ENCODE measurements around the gene BCAP31. TPM values are rescaled to one million over a fixed set of nuclear protein-coding genes. Genes with fewer than 3 reads are reported as not detected.

BCAP31 gene
- total RNA-seq, 2 donors from 2014 or later: 217 to 295 TPM

DNA sequence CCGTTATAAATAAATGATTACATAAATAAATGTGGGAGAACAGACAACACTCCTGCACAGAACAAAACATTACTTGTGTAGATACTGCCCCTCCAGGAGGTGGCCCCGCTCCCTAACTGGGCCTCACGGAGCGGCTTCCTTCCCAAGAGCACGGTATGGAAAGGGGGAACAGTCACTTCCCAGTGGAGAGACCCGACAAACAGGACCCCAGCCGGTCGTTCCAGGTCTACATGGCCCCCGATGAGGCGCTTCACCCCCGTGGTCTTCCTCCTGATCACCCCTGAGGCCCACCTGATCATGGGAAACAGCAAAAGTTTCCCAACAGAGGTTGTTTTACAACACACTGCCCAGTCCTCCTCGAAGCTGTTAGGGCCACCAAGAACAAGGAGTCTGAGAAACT is 43.0 kb downstream of the BCAP31 start:
- no peak for DNase-seq
- Histone ChIP-seq H3K27me3 (no peaks in the 10 kb centered on the region), H3K36me3 (no peaks in the 10 kb centered on the region), H3K9me3 (no peaks in the 10 kb centered on the region), H3K27ac (no peak overlapping the region), H3K9ac (ENCODE audit: low read depth in 2 of 2, low read length in 2 of 2) (no peak overlapping the region), H3K4me1 (no peaks in the 10 kb centered on the region), H3K4me3 (no peak overlapping the region)
- TF ChIP-seq, protein P1, sequence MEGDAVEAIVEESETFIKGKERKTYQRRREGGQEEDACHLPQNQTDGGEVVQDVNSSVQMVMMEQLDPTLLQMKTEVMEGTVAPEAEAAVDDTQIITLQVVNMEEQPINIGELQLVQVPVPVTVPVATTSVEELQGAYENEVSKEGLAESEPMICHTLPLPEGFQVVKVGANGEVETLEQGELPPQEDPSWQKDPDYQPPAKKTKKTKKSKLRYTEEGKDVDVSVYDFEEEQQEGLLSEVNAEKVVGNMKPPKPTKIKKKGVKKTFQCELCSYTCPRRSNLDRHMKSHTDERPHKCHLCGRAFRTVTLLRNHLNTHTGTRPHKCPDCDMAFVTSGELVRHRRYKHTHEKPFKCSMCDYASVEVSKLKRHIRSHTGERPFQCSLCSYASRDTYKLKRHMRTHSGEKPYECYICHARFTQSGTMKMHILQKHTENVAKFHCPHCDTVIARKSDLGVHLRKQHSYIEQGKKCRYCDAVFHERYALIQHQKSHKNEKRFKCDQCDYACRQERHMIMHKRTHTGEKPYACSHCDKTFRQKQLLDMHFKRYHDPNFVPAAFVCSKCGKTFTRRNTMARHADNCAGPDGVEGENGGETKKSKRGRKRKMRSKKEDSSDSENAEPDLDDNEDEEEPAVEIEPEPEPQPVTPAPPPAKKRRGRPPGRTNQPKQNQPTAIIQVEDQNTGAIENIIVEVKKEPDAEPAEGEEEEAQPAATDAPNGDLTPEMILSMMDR (IDR thresholded peaks at IDR 0.05): no peak
- intact Hi-C loops (cut with DNase I): no loop called here

- Histone ChIP-seq H3K27me3 (no peaks in the 10 kb centered on the region), H3K36me3 (no peaks in the 10 kb centered on the region), H3K27ac (no peak overlapping the region), H3K9ac (ENCODE audit: low read depth in 2 of 2, low read length in 2 of 2) (no peak overlapping the region), H3K9me3 (no peaks in the 10 kb centered on the region), H3K4me1 (no peaks in the 10 kb centered on the region), H3K4me3 (no peak overlapping the region)
- no peak for DNase-seq
- intact Hi-C loops (cut with DNase I): no loop called here
- TF ChIP-seq, protein P1 (IDR thresholded peaks at IDR 0.05): no peak
Observed at GRCh38 chrX:153674219-153674851, 49.9 kb downstream of the BCAP31 start.

DNA sequence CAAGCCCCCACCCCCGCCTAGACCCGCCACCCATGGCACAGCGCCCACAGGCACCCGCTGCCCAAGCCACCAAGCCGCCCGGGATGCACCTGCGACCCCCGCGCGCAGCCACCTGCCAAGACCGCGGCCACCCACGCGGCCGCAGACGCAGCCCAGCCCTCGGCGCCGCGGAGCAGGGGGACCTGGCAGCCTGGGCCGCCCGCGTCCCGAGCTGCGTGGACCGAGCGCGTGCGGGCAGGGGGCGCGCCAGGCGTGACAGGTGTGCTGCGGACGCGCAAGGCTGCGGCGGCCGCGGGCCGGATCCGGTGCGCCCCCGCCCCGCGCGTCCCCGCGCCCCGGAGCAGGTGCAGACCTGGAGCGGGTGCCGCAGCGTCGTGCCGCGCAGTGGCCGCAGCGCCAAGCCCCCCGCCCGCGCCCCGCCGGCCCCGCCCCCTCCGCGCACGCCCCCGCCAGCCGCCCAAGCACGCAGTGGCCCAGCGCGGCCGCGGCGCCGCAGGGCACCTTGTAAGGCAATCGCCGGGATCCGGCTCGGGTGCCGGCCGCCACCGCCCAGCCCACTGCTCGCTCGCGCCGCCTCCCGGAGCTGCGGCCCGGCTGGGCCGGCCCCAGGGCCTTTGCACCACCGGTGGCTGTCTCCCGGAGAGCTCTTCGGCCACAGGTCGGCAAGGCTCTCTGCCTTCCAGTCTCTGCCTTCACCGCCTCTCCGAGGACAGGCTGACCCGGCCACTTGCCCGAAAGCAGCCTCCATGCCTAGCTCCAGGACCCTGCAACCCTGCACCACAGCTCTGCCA is 50.6 kb downstream of the BCAP31 start, which contains the start of gene PNCK:
Gene PNCK (minus strand): TSS at position 386 of the 791 bp plus-strand sequence. CDS start 737 bp downstream, outside the sequence.
- Histone ChIP-seq H3K4me3 (no peak within 1 kb of the TSS), H3K36me3 (no peaks in the 10 kb centered on the region), H3K27ac (no peak within 1 kb of the TSS), H3K4me1 (no peaks in the 10 kb centered on the region), H3K9ac (ENCODE audit: low read depth in 2 of 2, low read length in 2 of 2) (no peak within 1 kb of the TSS), H3K27me3 (no peaks in the 10 kb centered on the region), H3K9me3 (no peaks in the 10 kb centered on the region)
- TF ChIP-seq, protein P1 (IDR thresholded peaks at IDR 0.05): no peak
- intact Hi-C loops (cut with DNase I): no loop called here
- DNase-seq: no peak

- TF ChIP-seq, protein P1 (IDR thresholded peaks at IDR 0.05): no peak
- H3K4me3 ChIP-seq: no peak overlapping the region
- no peaks in the 10 kb centered on the region for H3K36me3 ChIP-seq
- intact Hi-C loops (cut with DNase I): no loop called here
- H3K27ac ChIP-seq: no peak overlapping the region
- H3K27me3 ChIP-seq: no peaks in the 10 kb centered on the region
- DNase-seq: no peak
- H3K9ac ChIP-seq (ENCODE audit: low read depth in 2 of 2, low read length in 2 of 2): no peak overlapping the region
- H3K4me1 ChIP-seq: no peaks in the 10 kb centered on the region
- no peaks in the 10 kb centered on the region for H3K9me3 ChIP-seq
Observed at GRCh38 chrX:153672531-153673427, 51.4 kb downstream of the BCAP31 start.

All from colonic mucosa (tissue), 4 donors.